Heart right ventricle (tissue), 16 donors: ENCODE results near the gene SON. TPM values are rescaled to one million over a fixed set of nuclear protein-coding genes. Genes with fewer than 3 reads are reported as not detected.
"Not testable (repeated sequence)": the region's sequence is repeated elsewhere in the genome, so short reads cannot be mapped to it uniquely, and the experiment has no call there.

Source experiments
- ATAC-seq, 8 donors: fragments of 200-7000 bp; cut with Tn5 transposase; one replicate each; pipeline ENCODE4 v1.9.1; 2020; ENCODE audit warnings: mild to moderate bottlenecking in 8 of 8, moderate library complexity in 8 of 8, moderate number of reproducible peaks in 1 of 8
- DNase-seq, 2 donors: peaks; one replicate each; pipeline ENCODE4 v3.0.0-alpha.2; 2020
- H3K27ac ChIP-seq, 10 donors: fragments of 200-600 bp; sonication (generic) in 2 of 10; one replicate each; pipeline versions ENCODE4 v1.5.0 to v1.8.0; 2020 to 2022; ENCODE audit warnings: mild to moderate bottlenecking in 3 of 10
- H3K27me3 ChIP-seq, 7 donors: fragments of 200-600 bp; one replicate each; pipeline ENCODE4 v1.8.0; 2021 to 2022; ENCODE audit warnings: mild to moderate bottlenecking in 2 of 7
- H3K36me3 ChIP-seq, 9 donors: fragments of 200-600 bp; sonication (generic) in 1 of 9; one replicate each; pipeline versions ENCODE4 v1.5.0 to v1.8.0; 2020 to 2022; ENCODE audit warnings: mild to moderate bottlenecking in 2 of 9
- H3K4me1 ChIP-seq, 9 donors: fragments of 200-600 bp; sonication (generic) in 1 of 9; one replicate each; pipeline versions ENCODE4 v1.5.0 to v1.8.0; 2020 to 2022; ENCODE audit warnings: mild to moderate bottlenecking in 4 of 9
- H3K4me3 ChIP-seq, 10 donors: fragments of 200-600 bp; sonication (generic) in 2 of 10; one replicate each; pipeline versions ENCODE4 v1.5.0 to v1.8.0; 2020 to 2022; ENCODE audit warnings: mild to moderate bottlenecking in 7 of 10, moderate library complexity in 2 of 10
- H3K9me3 ChIP-seq, 11 donors: fragments of 200-600 bp in 10 of 11; sonication (generic) in 2 of 11; one replicate each; pipeline versions ENCODE4 v1.5.0 to v1.8.0; 2013 to 2022; ENCODE audit warnings: mild to moderate bottlenecking in 2 of 11, control low read depth in 1 of 11, moderate library complexity in 1 of 11
- WGBS, 2 donors: extraction: QIAGEN DNeasy Blood & Tissue Kit; methylation state at CpG; one replicate each; pipeline ENCODE4 v1.1.7; 2013; ENCODE audit warnings: inconsistent platforms in 1 of 2; 5-methylcytosine and 5-hydroxymethylcytosine counted together
- intact Hi-C, 10 donors: fragments of 100-400 bp; cut with DNase I; formaldehyde crosslinking; loops; one replicate each; pipeline versions ENCODE4 v1.11.1 to v1.14.2; 2022
- polyA plus RNA-seq, 2 donors: library from polyadenylated mRNA; stranded (reverse); fragments of 200-250 nt; gene quantifications; one replicate each; pipeline ENCODE4 v1.2.3, GENCODE V29; 2013
- total RNA-seq, 10 donors: library from RNA; stranded (reverse); fragmentation: NEBNext Ultra II Directional in 3 of 10; extraction: Animal tissue kit (Norgen Biotek cat#: 25700) in 3 of 10; gene quantifications; one replicate each; pipeline versions ENCODE4 v1.2.1 to v1.2.4, GENCODE V29; 2021 to 2023
- TF ChIP-seq, protein P1 (sequence below), 9 donors: fragments of 200-600 bp; sonication (generic) in 2 of 9; IDR thresholded peaks; one replicate each; pipeline versions ENCODE4 v1.5.0 to v1.8.0; 2021 to 2022; ENCODE audit warnings: antibody characterized with exemption in 9 of 9, mild to moderate bottlenecking in 5 of 9, moderate library complexity in 1 of 9
- donor health status: Arrhythmogenic right ventricular cardiomyopathy.
- donor health status: ischemic (EF 13 %, LVEDD 7.1; RV severe dilation, severe dysfunction).
- donor health status: healthy with polysubstance abuse.
- donor health status: DM: no; HTN: yes; CAD: no.
- donor health status: DM: no; HTN: no; CAD: no.
- donor health status: ischemic (EF 25% LVEDD 6.9; RV normal size, moderate dysfunction).
- donor health status: ischemic (EF 25% LVEDD 5.7; RV mildly dilated, moderate dysfunction).
- donor health status: healthy.
- donor health status: DM: yes; HTN: yes; CAD: no.
- donor health status: Ischemic cardiomyopathy.
- donor health status: ischemic (EF 35%, LVEDD 5.7; RV mildly dilated, moderate dysfunction).
- donor health status: nonischemic (EF 11% LVEDD 7.7; RV severe dilation, severe dysfunction).
- donor health status: DM: yes; HTN: yes; CAD: no.
- donor health status: PGD.
- donor health status: ischemic (EF 29% LVEDD 5.4; RV normal size, mild dysfunction).
- donor health status: nonischemic (EF 23%, LVEDD 6.1; RV moderate dilation, normal function).

The SON gene
- total and polyA plus RNA-seq, 12 donors = 53.6 to 235 (median 156) TPM

GRCh38 chr21:33496345-33496744 lies 46.5 kb upstream of the SON start:
- Histone ChIP-seq H3K36me3 (no peaks in the 10 kb centered on the region), H3K4me3 (no peak overlapping the region), H3K4me1 (peaks cover 0 to 7% (median 5%) of the 10 kb centered on the region in 9 donors), H3K27ac (no peak overlapping the region), H3K27me3 (no peaks in the 10 kb centered on the region), H3K9me3 (no peaks in the 10 kb centered on the region)
- WGBS, 2 donors = 64% methylated on average over 7 of the region's 7 CpGs
- TF ChIP-seq, protein P1, sequence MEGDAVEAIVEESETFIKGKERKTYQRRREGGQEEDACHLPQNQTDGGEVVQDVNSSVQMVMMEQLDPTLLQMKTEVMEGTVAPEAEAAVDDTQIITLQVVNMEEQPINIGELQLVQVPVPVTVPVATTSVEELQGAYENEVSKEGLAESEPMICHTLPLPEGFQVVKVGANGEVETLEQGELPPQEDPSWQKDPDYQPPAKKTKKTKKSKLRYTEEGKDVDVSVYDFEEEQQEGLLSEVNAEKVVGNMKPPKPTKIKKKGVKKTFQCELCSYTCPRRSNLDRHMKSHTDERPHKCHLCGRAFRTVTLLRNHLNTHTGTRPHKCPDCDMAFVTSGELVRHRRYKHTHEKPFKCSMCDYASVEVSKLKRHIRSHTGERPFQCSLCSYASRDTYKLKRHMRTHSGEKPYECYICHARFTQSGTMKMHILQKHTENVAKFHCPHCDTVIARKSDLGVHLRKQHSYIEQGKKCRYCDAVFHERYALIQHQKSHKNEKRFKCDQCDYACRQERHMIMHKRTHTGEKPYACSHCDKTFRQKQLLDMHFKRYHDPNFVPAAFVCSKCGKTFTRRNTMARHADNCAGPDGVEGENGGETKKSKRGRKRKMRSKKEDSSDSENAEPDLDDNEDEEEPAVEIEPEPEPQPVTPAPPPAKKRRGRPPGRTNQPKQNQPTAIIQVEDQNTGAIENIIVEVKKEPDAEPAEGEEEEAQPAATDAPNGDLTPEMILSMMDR (IDR thresholded peaks at IDR 0.05) = no peak
- intact Hi-C loops = no loop called here
- no peak for DNase-seq
- no peak for ATAC-seq

- ATAC-seq = no peak
- Histone ChIP-seq H3K4me1 (no peaks in the 10 kb centered on the region), H3K27me3 (no peaks in the 10 kb centered on the region), H3K4me3 (no peak overlapping the region), H3K27ac (no peak overlapping the region), H3K9me3 (no peaks in the 10 kb centered on the region), H3K36me3 (peaks cover 0 to 93% (median 9%) of the 10 kb centered on the region in 9 donors)
- DNase-seq = no peak
- 91 to 96% methylated on average over 8 of the region's 8 CpGs for WGBS, 2 donors
- TF ChIP-seq, protein P1 (IDR thresholded peaks at IDR 0.05) = no peak
- intact Hi-C loops = no loop called here
Measured at GRCh38 chr21:33505833-33506232, 37.0 kb upstream of the SON start.

DNA sequence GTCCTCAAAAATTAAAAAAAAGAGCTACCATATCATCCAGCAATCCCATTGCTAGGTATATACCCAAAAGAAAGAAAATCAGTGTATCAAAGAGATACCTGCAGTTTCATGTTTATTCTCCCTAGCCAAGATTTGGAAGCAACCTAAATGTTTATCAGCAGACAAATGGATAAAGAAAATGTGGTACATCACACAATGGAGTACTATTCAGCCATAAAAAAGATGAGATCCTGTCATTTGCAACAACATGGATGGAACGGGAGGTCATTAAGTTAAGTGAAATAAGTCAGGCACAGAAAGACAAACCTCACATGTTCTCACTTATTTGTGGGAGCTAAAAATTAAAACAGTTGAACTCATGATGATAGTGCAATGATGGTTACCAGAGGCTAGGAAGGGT lies 35.8 kb upstream of the SON start:
- DNase-seq = not testable (repeated sequence)
- peaks cover 0 to 99% (median 14%) of the 10 kb centered on the region in 9 donors for H3K36me3 ChIP-seq

GRCh38 chr21:33510826-33511225 lies 32.0 kb upstream of the SON start:
- no peak overlapping the region for H3K27ac ChIP-seq
- 87% methylated on average over 8 of the region's 8 CpGs for WGBS, 2 donors
- H3K9me3 ChIP-seq = no peaks in the 10 kb centered on the region
- TF ChIP-seq, protein P1 (IDR thresholded peaks at IDR 0.05) = no peak
- H3K4me1 ChIP-seq = peaks cover 0 to 13% (median 0%) of the 10 kb centered on the region in 9 donors
- H3K36me3 ChIP-seq = peaks cover 0 to 99% (median 27%) of the 10 kb centered on the region in 9 donors
- no peak for DNase-seq
- H3K4me3 ChIP-seq = no peak overlapping the region
- no peaks in the 10 kb centered on the region for H3K27me3 ChIP-seq
- intact Hi-C loops = no loop called here
- ATAC-seq = no peak

More for the DNA sequence above, 35.8 kb upstream of the SON start:
- 99 to 100% methylated on average over 1 of the region's 1 CpG for WGBS, 2 donors
- H3K4me3 ChIP-seq, intact Hi-C loops, H3K27ac ChIP-seq, ATAC-seq, H3K4me1 ChIP-seq, H3K27me3 ChIP-seq, H3K9me3 ChIP-seq: not testable (repeated sequence)

- Histone ChIP-seq H3K4me3 (no peak overlapping the region), H3K27ac (no peak overlapping the region), H3K27me3 (no peaks in the 10 kb centered on the region), H3K4me1 (peaks cover 0 to 13% (median 0%) of the 10 kb centered on the region in 9 donors), H3K9me3 (no peaks in the 10 kb centered on the region), H3K36me3 (peaks cover 0 to 100% (median 31%) of the 10 kb centered on the region in 9 donors)
- intact Hi-C loops = no loop called here
- TF ChIP-seq, protein P1 (IDR thresholded peaks at IDR 0.05) = no peak
- no peak for DNase-seq
- WGBS, 2 donors = 97 to 99% methylated on average over 4 of the region's 4 CpGs
- ATAC-seq = no peak
Measured at GRCh38 chr21:33511639-33512038, 31.2 kb upstream of the SON start.
